Measurements from ENCODE around the gene PPT2. TPM values are rescaled to one million over a fixed set of nuclear protein-coding genes. Genes with fewer than 3 reads are reported as not detected.

The PPT2 gene
- total and polyA plus RNA-seq, 2 of the 13 experiments (the other 11 are each of a cell fraction or from before 2014, with no cell fraction given): 39.2 to 61.8 TPM

- no peak for TF ChIP-seq E2F2 (CRISPR knock-in tag; IDR thresholded peaks at IDR 0.05; ENCODE audit: borderline replicate concordance)
- no peak for TF ChIP-seq MAFK (conservative IDR thresholded peaks at IDR 0.05 in 1 of 2, IDR thresholded peaks at IDR 0.05 in 1 of 2; ENCODE audit: low read length in 2 of 2)
- TF ChIP-seq CAMTA2 (CRISPR knock-in tag; IDR thresholded peaks at IDR 0.05; ENCODE audit: borderline replicate concordance): no peak
- no peak for TF ChIP-seq ZNF747 (CRISPR knock-in tag; IDR thresholded peaks at IDR 0.05; ENCODE audit: borderline replicate concordance)
- no peak for TF ChIP-seq ARHGAP35 (CRISPR knock-in tag; IDR thresholded peaks at IDR 0.05; ENCODE audit: borderline replicate concordance)
- TF ChIP-seq, protein P1, sequence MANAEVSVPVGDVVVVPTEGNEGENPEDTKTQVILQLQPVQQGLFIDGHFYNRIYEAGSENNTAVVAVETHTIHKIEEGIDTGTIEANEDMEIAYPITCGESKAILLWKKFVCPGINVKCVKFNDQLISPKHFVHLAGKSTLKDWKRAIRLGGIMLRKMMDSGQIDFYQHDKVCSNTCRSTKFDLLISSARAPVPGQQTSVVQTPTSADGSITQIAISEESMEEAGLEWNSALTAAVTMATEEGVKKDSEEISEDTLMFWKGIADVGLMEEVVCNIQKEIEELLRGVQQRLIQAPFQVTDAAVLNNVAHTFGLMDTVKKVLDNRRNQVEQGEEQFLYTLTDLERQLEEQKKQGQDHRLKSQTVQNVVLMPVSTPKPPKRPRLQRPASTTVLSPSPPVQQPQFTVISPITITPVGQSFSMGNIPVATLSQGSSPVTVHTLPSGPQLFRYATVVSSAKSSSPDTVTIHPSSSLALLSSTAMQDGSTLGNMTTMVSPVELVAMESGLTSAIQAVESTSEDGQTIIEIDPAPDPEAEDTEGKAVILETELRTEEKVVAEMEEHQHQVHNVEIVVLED (CRISPR knock-in tag; IDR thresholded peaks at IDR 0.05; ENCODE audit: borderline replicate concordance): no peak
- TF ChIP-seq ZSCAN30 (CRISPR knock-in tag; IDR thresholded peaks at IDR 0.05): no peak
Measured at GRCh38 chr6:32113386-32114352, 40.3 kb upstream of the PPT2 start (continued).

DNA sequence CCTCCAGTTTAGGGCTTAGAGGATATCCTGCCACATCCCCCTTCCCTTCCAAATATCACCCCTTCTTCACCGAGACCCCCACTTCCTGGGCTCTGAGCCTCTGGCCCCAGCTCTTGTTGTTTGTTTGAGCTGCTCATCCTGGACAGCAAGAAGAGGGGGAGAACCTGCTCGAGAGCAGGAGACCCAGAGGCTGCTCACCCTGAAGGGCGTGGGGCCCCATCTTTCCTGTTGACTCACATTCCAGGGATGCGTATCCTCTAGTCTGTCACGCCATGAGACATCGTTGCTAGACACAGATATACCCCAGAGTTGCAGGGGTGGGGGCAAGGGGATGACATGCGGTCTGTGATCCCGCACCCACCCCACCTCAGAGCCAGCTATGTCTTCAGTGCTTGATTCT lies 39.1 kb upstream of the PPT2 start:
- peak; percentile 42 for TF ChIP-seq TEAD3 (CRISPR knock-in tag; optimal IDR thresholded peaks at IDR 0.05; ENCODE audit: borderline replicate concordance)
- TF ChIP-seq NR2F2 (IDR thresholded peaks at IDR 0.05; ENCODE audit: borderline replicate concordance, low read depth): no peak
- no peak for TF ChIP-seq GABPA (IDR thresholded peaks at IDR 0.05; ENCODE audit: low read depth, low read length)
- TF ChIP-seq GABPA (CRISPR knock-in tag; IDR thresholded peaks at IDR 0.05; ENCODE audit: low read depth): no peak
- no peak for TF ChIP-seq SNAPC5 (CRISPR knock-in tag; IDR thresholded peaks at IDR 0.05; ENCODE audit: borderline replicate concordance)
- no peak for TF ChIP-seq ZC3H13 (CRISPR knock-in tag; IDR thresholded peaks at IDR 0.05)
- TF ChIP-seq ZBTB33 (CRISPR knock-in tag; IDR thresholded peaks at IDR 0.05): peak; percentile 82
- Histone ChIP-seq H4K20me1 (ENCODE audit: insufficient read depth, low read length) (no peaks in the 10 kb centered on the region), H3K27ac (ENCODE audit: extremely low read length, insufficient read depth, low read length) (peak overlapping the region; percentile 42), H3K79me2 (ENCODE audit: insufficient read depth, low read length) (no peaks in the 10 kb centered on the region), H3K4me1 (ENCODE audit: insufficient read depth, low read length) (peaks cover 30% of the 10 kb centered on the region), H3K4me3 (replicated peaks in 1 of 3; ENCODE audit: insufficient read depth in 1 of 3, low read depth in 2 of 3, low read length in 3 of 3) (no peak overlapping the region), H3K36me3 (replicated peaks in 1 of 2; ENCODE audit: control insufficient read depth in 1 of 2, insufficient read depth in 2 of 2, low read length in 2 of 2) (peaks cover 11 to 35% of the 10 kb centered on the region in 2 experiments), H3K9me3 (ENCODE audit: low read length) (no peaks in the 10 kb centered on the region), H3K27me3 (ENCODE audit: control insufficient read depth in 1 of 2, insufficient read depth in 2 of 2, low read length in 2 of 2) (no peaks in the 10 kb centered on the region), H2AFZ (ENCODE audit: low read length) (no peak overlapping the region), H3K4me2 (ENCODE audit: low read depth, low read length) (no peak overlapping the region), H3K9ac (ENCODE audit: insufficient read depth, low read depth, low read length) (no peak overlapping the region)
- no TSS peak for BruUV-seq (replicated peaks)
- ChIA-PET CTCF (ENCODE audit: low intra/inter-chr PET ratio, low total read pairs) (no interaction called here), POLR2A (interaction anchor here (0.9 to 2.3 kb wide), 3 partner anchors 9 to 76 kb away, joined by 3 to 17 read pairs (median 3); partner anchors contain the start of genes ATF6B, FKBPL and PBX2)
- FAIRE-seq: no peak
- intact Hi-C loops (cut with micrococcal nuclease; ENCODE audit: unreplicated experiment): loop anchor here (5.0 kb wide), 1 partner anchor 83 kb away; no protein-coding TSS in a partner anchor
- WGBS (ENCODE audit: low lambda C conversion rate): 94% methylated on average over 7 of the region's 8 CpGs
- DNase-seq (ENCODE audit: low spot score): no peak
- ATAC-seq: no peak
- in situ Hi-C loops (cut with HindIII; ENCODE audit: extremely low pct_ligation_motif_present, low pct_unique_long_range_greater_than_20kb): loop anchor here (5.0 kb wide), 1 partner anchor 38 kb away; the partner anchor contains the start of genes PPT2 and PRRT1
